Endothelial cell of umbilical vein (primary cell): ENCODE data around the gene USP16.

Experiments
- POLR2A ChIP-seq: IDR thresholded peaks from 2 replicates; pipeline ENCODE4 v1.6.1; 2012; ENCODE audit warnings: low read depth, mild to moderate bottlenecking, control low read depth, low read length
- POLR2AphosphoS5 ChIP-seq: IDR thresholded peaks from 2 replicates; pipeline ENCODE4 v1.6.1; 2012; ENCODE audit warnings: low read depth, mild to moderate bottlenecking, control low read depth, low read length, moderate library complexity; ENCODE audit not compliant: insufficient read depth
- TF ChIP-seq, protein P1 (sequence below), 2 donors: IDR thresholded peaks; 1 replicate in 1 of 2; 2 replicates in 1 of 2; pipeline ENCODE4 v1.5.1; 2011; ENCODE audit warnings: low read length in 2 of 2, mild to moderate bottlenecking in 2 of 2, moderate library complexity in 2 of 2, control low read depth in 1 of 2, inconsistent platforms in 1 of 2, low read depth in 1 of 2; ENCODE audit not compliant: insufficient read depth in 1 of 2; ENCODE audit errors: extremely low read depth in 1 of 2

DNA sequence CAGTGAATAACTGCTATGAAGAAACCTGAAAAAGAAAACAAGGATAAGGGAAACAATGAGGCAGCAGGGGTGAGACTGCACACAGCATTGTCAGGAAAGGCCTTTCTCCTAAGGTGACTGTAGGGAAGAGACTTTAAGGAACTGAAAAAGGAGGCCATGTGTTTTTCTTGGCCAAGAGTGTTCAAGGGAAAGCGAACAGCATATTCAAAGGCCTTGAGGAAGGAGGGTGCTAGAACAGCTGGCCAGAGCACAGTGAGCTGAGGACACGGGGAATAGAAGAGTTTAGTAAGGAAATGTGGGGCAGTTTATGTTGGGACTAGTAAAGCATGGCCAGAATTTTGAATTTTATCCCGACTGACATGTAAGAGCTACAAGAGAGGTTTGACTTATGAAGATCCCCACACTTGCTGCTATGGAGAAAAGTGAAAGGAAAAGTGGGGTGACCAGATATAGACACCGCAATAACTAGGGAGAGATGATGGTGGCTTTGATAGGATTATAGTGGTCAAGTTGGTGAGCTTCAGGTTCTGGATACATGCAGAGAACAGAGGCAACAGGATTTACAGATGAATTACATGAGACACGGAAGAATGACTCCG lies 6.7 kb upstream of the USP16 start:
- TF ChIP-seq, protein P1, sequence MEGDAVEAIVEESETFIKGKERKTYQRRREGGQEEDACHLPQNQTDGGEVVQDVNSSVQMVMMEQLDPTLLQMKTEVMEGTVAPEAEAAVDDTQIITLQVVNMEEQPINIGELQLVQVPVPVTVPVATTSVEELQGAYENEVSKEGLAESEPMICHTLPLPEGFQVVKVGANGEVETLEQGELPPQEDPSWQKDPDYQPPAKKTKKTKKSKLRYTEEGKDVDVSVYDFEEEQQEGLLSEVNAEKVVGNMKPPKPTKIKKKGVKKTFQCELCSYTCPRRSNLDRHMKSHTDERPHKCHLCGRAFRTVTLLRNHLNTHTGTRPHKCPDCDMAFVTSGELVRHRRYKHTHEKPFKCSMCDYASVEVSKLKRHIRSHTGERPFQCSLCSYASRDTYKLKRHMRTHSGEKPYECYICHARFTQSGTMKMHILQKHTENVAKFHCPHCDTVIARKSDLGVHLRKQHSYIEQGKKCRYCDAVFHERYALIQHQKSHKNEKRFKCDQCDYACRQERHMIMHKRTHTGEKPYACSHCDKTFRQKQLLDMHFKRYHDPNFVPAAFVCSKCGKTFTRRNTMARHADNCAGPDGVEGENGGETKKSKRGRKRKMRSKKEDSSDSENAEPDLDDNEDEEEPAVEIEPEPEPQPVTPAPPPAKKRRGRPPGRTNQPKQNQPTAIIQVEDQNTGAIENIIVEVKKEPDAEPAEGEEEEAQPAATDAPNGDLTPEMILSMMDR (IDR thresholded peaks at IDR 0.05; ENCODE audit: extremely low read depth in 1 of 2, insufficient read depth in 1 of 2, low read depth in 1 of 2, low read length in 2 of 2): no peak
- no peak for TF ChIP-seq POLR2A
- TF ChIP-seq POLR2AphosphoS5: no peak
